HL-60/S4 treated with retinoic acid at 250 ng/mL for 4 days and 3 days (cell line): Measurements from ENCODE around the gene CCNY.

Experiments used
- in situ Hi-C: fragments of 300-500 bp; cut with MboI; formaldehyde crosslinking; loops from 2 replicates; pipeline ENCODE4 v1.7.0; 2022; ENCODE audit warnings: low sequenced_read_pairs

Gene CCNY

GRCh38 chr10:35467186-35467585, 130.9 kb downstream of the CCNY start:
- in situ Hi-C loops, result no loop called here

GRCh38 chr10:35470248-35470924, 134.1 kb downstream of the CCNY start:
- in situ Hi-C loops, result no loop called here

GRCh38 chr10:35470925-35471315, 134.6 kb downstream of the CCNY start:
- in situ Hi-C loops, result no loop called here

GRCh38 chr10:35471435-35471834, 135.1 kb downstream of the CCNY start:
- in situ Hi-C loops, result no loop called here

GRCh38 chr10:35480142-35480541, 143.8 kb downstream of the CCNY start:
- in situ Hi-C loops, result no loop called here

- in situ Hi-C loops, result no loop called here
Measured at GRCh38 chr10:35481413-35481812, 145.1 kb downstream of the CCNY start.

GRCh38 chr10:35486297-35486990, 150.1 kb downstream of the CCNY start:
- in situ Hi-C loops, result no loop called here

GRCh38 chr10:35487336-35488034, 151.2 kb downstream of the CCNY start:
- in situ Hi-C loops, result no loop called here

- in situ Hi-C loops, result no loop called here
Measured at GRCh38 chr10:35488228-35488627, 151.9 kb downstream of the CCNY start.

GRCh38 chr10:35492386-35493195, 156.3 kb downstream of the CCNY start:
- in situ Hi-C loops, result no loop called here

- in situ Hi-C loops, result no loop called here
Measured at GRCh38 chr10:35493196-35494118, 157.1 kb downstream of the CCNY start.

- in situ Hi-C loops, result no loop called here
Measured at GRCh38 chr10:35495521-35496119, 159.3 kb downstream of the CCNY start.

- in situ Hi-C loops, result no loop called here
Measured at GRCh38 chr10:35497909-35498308, 161.6 kb downstream of the CCNY start.

GRCh38 chr10:35498693-35499092, 162.4 kb downstream of the CCNY start:
- in situ Hi-C loops, result no loop called here

GRCh38 chr10:35501923-35502322, 165.6 kb downstream of the CCNY start:
- in situ Hi-C loops, result no loop called here

GRCh38 chr10:35502692-35503091, 166.4 kb downstream of the CCNY start:
- in situ Hi-C loops, result no loop called here

- in situ Hi-C loops, result no loop called here
Measured at GRCh38 chr10:35503578-35503977, 167.3 kb downstream of the CCNY start.

GRCh38 chr10:35504132-35504531, 167.8 kb downstream of the CCNY start:
- in situ Hi-C loops, result no loop called here

GRCh38 chr10:35505241-35505873, 169.0 kb downstream of the CCNY start:
- in situ Hi-C loops, result no loop called here
